ENCODE measurements around the gene PRR19. TPM values are rescaled to one million over a fixed set of nuclear protein-coding genes. Genes with fewer than 3 reads are reported as not detected.

The PRR19 gene
- total and polyA plus RNA-seq, 2 donors (not counting 1 experiment from before 2014, with no cell fraction given), result 0.39 to 0.54 TPM

GRCh38 chr19:42267644-42268141, 34.2 kb upstream of the PRR19 start:
- Histone ChIP-seq H3K9ac (ENCODE audit: low read length) (peak overlapping the region; percentile 98), H3K79me2 (ENCODE audit: control insufficient read depth, insufficient read depth, low read length) (peaks cover 33% of the 10 kb centered on the region), H3K4me2 (replicated peaks; ENCODE audit: low read depth, low read length, poor library complexity, severe bottlenecking) (peak overlapping the region; percentile 95), H3K27me3 (replicated peaks in 1 of 4; ENCODE audit: control extremely low read depth in 1 of 4, control insufficient read depth in 3 of 4, insufficient read depth in 4 of 4, low read length in 3 of 4) (no peaks in the 10 kb centered on the region), H3K4me3 (ENCODE audit: control extremely low read depth in 1 of 5, extremely low read depth in 1 of 5, insufficient read depth in 1 of 5, low read depth in 2 of 5, low read length in 4 of 5) (peak overlapping the region; percentile 72 to 95 (median 90)), H3K36me3 (replicated peaks in 1 of 2; ENCODE audit: control extremely low read depth in 1 of 2, control insufficient read depth in 1 of 2, extremely low read depth in 1 of 2, insufficient read depth in 2 of 2, low read length in 1 of 2) (peaks cover 0 to 8% of the 10 kb centered on the region in 2 experiments), H2AFZ (ENCODE audit: insufficient read depth, low read depth, low read length, poor library complexity, severe bottlenecking) (peak overlapping the region; percentile 92), H4K20me1 (ENCODE audit: control insufficient read depth, insufficient read depth, low read length, poor library complexity, severe bottlenecking) (no peaks in the 10 kb centered on the region), H3K9me3 (ENCODE audit: control extremely low read depth in 1 of 3, control insufficient read depth in 2 of 3, insufficient read depth in 1 of 3, low read length in 2 of 3) (no peaks in the 10 kb centered on the region), H3K27ac (ENCODE audit: low read length in 2 of 2) (peak overlapping the region; percentile 98 to 100), H3K4me1 (ENCODE audit: control insufficient read depth in 2 of 2, insufficient read depth in 2 of 2, low read length in 2 of 2) (peaks cover 26 to 32% of the 10 kb centered on the region in 2 donors)
- peaks cover 22% of the 10 kb centered on the region for H3K4me1 Mint-ChIP-seq
- H3K4me3 Mint-ChIP-seq, result no peak overlapping the region
- ChIA-PET CTCF (interaction anchor here (2.6 kb wide), 1 partner anchor 12 kb away, joined by 13 read pairs; no protein-coding TSS in a partner anchor), POLR2A (interaction anchor here (1.4 kb wide), 1 partner anchor 12 kb away, joined by 4 read pairs; no protein-coding TSS in a partner anchor)
- no peak for TF ChIP-seq EZH2 (IDR thresholded peaks at IDR 0.05; ENCODE audit: borderline replicate concordance, insufficient read depth, low read depth, low read length, poor library complexity, severe bottlenecking)
- TF ChIP-seq, protein P1, sequence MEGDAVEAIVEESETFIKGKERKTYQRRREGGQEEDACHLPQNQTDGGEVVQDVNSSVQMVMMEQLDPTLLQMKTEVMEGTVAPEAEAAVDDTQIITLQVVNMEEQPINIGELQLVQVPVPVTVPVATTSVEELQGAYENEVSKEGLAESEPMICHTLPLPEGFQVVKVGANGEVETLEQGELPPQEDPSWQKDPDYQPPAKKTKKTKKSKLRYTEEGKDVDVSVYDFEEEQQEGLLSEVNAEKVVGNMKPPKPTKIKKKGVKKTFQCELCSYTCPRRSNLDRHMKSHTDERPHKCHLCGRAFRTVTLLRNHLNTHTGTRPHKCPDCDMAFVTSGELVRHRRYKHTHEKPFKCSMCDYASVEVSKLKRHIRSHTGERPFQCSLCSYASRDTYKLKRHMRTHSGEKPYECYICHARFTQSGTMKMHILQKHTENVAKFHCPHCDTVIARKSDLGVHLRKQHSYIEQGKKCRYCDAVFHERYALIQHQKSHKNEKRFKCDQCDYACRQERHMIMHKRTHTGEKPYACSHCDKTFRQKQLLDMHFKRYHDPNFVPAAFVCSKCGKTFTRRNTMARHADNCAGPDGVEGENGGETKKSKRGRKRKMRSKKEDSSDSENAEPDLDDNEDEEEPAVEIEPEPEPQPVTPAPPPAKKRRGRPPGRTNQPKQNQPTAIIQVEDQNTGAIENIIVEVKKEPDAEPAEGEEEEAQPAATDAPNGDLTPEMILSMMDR (IDR thresholded peaks at IDR 0.05), result no peak
- no peaks in the 10 kb centered on the region for H3K27me3 Mint-ChIP-seq
- intact Hi-C loops (cut with micrococcal nuclease), result loop anchor here (1.0 kb wide), 6 partner anchors 12 to 58 kb away; partner anchors contain the start of genes DEDD2, ERF, MEGF8 and PAFAH1B3
- DNase-seq (no peak), ATAC-seq (ENCODE audit: low read depth) (no peak)
- WGBS (ENCODE audit: insufficient coverage), result 16% methylated on average over 12 of the region's 13 CpGs
- no peaks in the 10 kb centered on the region for H3K9me3 Mint-ChIP-seq (ENCODE audit: insufficient read depth)
- no peak overlapping the region for H3K27ac Mint-ChIP-seq

- Histone ChIP-seq H4K20me1 (ENCODE audit: control insufficient read depth, insufficient read depth, low read length, poor library complexity, severe bottlenecking) (no peaks in the 10 kb centered on the region), H3K27ac (ENCODE audit: low read length in 2 of 2) (peak overlapping the region; percentile 98 to 100), H3K27me3 (replicated peaks in 1 of 4; ENCODE audit: control extremely low read depth in 1 of 4, control insufficient read depth in 3 of 4, insufficient read depth in 4 of 4, low read length in 3 of 4) (no peaks in the 10 kb centered on the region), H3K79me2 (ENCODE audit: control insufficient read depth, insufficient read depth, low read length) (peaks cover 38% of the 10 kb centered on the region), H3K4me2 (replicated peaks; ENCODE audit: low read depth, low read length, poor library complexity, severe bottlenecking) (peak overlapping the region; percentile 95), H3K9ac (ENCODE audit: low read length) (peak overlapping the region; percentile 98), H3K4me3 (ENCODE audit: control extremely low read depth in 1 of 5, extremely low read depth in 1 of 5, insufficient read depth in 1 of 5, low read depth in 2 of 5, low read length in 4 of 5) (peak overlapping the region; percentile 74 to 95 (median 90)), H3K36me3 (replicated peaks in 1 of 2; ENCODE audit: control extremely low read depth in 1 of 2, control insufficient read depth in 1 of 2, extremely low read depth in 1 of 2, insufficient read depth in 2 of 2, low read length in 1 of 2) (peaks cover 0 to 12% of the 10 kb centered on the region in 2 experiments), H3K9me3 (ENCODE audit: control extremely low read depth in 1 of 3, control insufficient read depth in 2 of 3, insufficient read depth in 1 of 3, low read length in 2 of 3) (no peaks in the 10 kb centered on the region), H3K4me1 (ENCODE audit: control insufficient read depth in 2 of 2, insufficient read depth in 2 of 2, low read length in 2 of 2) (peaks cover 26 to 32% of the 10 kb centered on the region in 2 donors), H2AFZ (ENCODE audit: insufficient read depth, low read depth, low read length, poor library complexity, severe bottlenecking) (peak overlapping the region; percentile 92)
- Mint-ChIP-seq H3K27me3 (no peaks in the 10 kb centered on the region), H3K9me3 (ENCODE audit: insufficient read depth) (no peaks in the 10 kb centered on the region), H3K4me3 (no peak overlapping the region), H3K27ac (no peak overlapping the region), H3K4me1 (peaks cover 22% of the 10 kb centered on the region)
- ChIA-PET CTCF (interaction anchor here (2.6 kb wide), 1 partner anchor 11 kb away, joined by 13 read pairs; no protein-coding TSS in a partner anchor), POLR2A (interaction anchor here (1.1 to 1.4 kb wide), 3 partner anchors 11 to 138 kb away, joined by 3 to 5 read pairs (median 4); no protein-coding TSS in a partner anchor)
- DNase-seq (peak; percentile 100), ATAC-seq (ENCODE audit: low read depth) (peak; percentile 62)
- WGBS (ENCODE audit: insufficient coverage), result under 1% methylated on average over 35 of the region's 46 CpGs
- no peak for TF ChIP-seq EZH2 (IDR thresholded peaks at IDR 0.05; ENCODE audit: borderline replicate concordance, insufficient read depth, low read depth, low read length, poor library complexity, severe bottlenecking)
- TF ChIP-seq, protein P1 (IDR thresholded peaks at IDR 0.05), result no peak
- intact Hi-C loops (cut with micrococcal nuclease), result loop anchor here (1.0 kb wide), 6 partner anchors 13 to 57 kb away; partner anchors contain the start of genes DEDD2, ERF, MEGF8 and PAFAH1B3
Observed at GRCh38 chr19:42268142-42268703, 33.7 kb upstream of the PRR19 start.

Data from B cell (primary cell).